ENCODE data around the gene CP. TPM values are rescaled to one million over a fixed set of nuclear protein-coding genes. Genes with fewer than 3 reads are reported as not detected.
A peak's percentile ranks its signal among the peaks of the same experiment; 100 is the strongest.

The CP gene
- total RNA-seq, 2 experiments from 2014 or later = not detected

- ChIA-PET POLR2A (interaction anchor here (0.6 kb wide), 1 partner anchor 350 kb away, joined by 3 read pairs; no protein-coding TSS in a partner anchor), CTCF (interaction anchor here (1.0 kb wide), 1 partner anchor 11 kb away, joined by 3 read pairs; no protein-coding TSS in a partner anchor)
- H3K4me3 Mint-ChIP-seq = no peak overlapping the region
- no peak overlapping the region for H3K27ac Mint-ChIP-seq
- peaks cover 20% of the 10 kb centered on the region for H3K4me1 Mint-ChIP-seq (ENCODE audit: low read depth)
- intact Hi-C loops (cut with micrococcal nuclease) = loop anchor here (2.0 kb wide), 1 partner anchor 30 kb away; no protein-coding TSS in a partner anchor
- DNase-seq (no peak), ATAC-seq (no peak)
- no peaks in the 10 kb centered on the region for H3K36me3 Mint-ChIP-seq (ENCODE audit: low read depth)
- peaks cover 10% of the 10 kb centered on the region for H3K27me3 Mint-ChIP-seq
- no peaks in the 10 kb centered on the region for H3K9me3 Mint-ChIP-seq
- no peak for TF ChIP-seq CTCF (IDR thresholded peaks at IDR 0.05)
These were observed 29.6 kb upstream of the CP start for GRCh38 chr3:149251186-149251585.

GRCh38 chr3:149247929-149248691 lies 26.5 kb upstream of the CP start:
- intact Hi-C loops (cut with micrococcal nuclease) = no loop called here
- ChIA-PET CTCF (no interaction called here), POLR2A (no interaction called here)
- peaks cover 5% of the 10 kb centered on the region for H3K27me3 Mint-ChIP-seq
- peak overlapping the region; percentile 71 for H3K27ac Mint-ChIP-seq
- no peak for TF ChIP-seq CTCF (IDR thresholded peaks at IDR 0.05)
- peak; percentile 81 for DNase-seq
- peaks cover 33% of the 10 kb centered on the region for H3K4me1 Mint-ChIP-seq (ENCODE audit: low read depth)
- H3K9me3 Mint-ChIP-seq = no peaks in the 10 kb centered on the region
- peak overlapping the region; percentile 20 for H3K4me3 Mint-ChIP-seq
- ATAC-seq = peak; percentile 86
- no peaks in the 10 kb centered on the region for H3K36me3 Mint-ChIP-seq (ENCODE audit: low read depth)

- Mint-ChIP-seq H3K9me3 (no peaks in the 10 kb centered on the region), H3K4me1 (ENCODE audit: low read depth) (peaks cover 33% of the 10 kb centered on the region), H3K27me3 (peaks cover 5% of the 10 kb centered on the region), H3K36me3 (ENCODE audit: low read depth) (no peaks in the 10 kb centered on the region), H3K27ac (no peak overlapping the region), H3K4me3 (no peak overlapping the region)
- no peak for TF ChIP-seq CTCF (IDR thresholded peaks at IDR 0.05)
- POLR2A ChIA-PET = no interaction called here
- no peak for ATAC-seq
- intact Hi-C loops (cut with micrococcal nuclease) = no loop called here
- DNase-seq = no peak
- CTCF ChIA-PET = no interaction called here
These were observed 25.5 kb upstream of the CP start for GRCh38 chr3:149247008-149247710.

GRCh38 chr3:149245738-149246451 lies 24.3 kb upstream of the CP start:
- DNase-seq (no peak), ATAC-seq (peak; percentile 55)
- H3K4me1 Mint-ChIP-seq (ENCODE audit: low read depth) = peaks cover 33% of the 10 kb centered on the region
- CTCF ChIA-PET = interaction anchor here (1.3 kb wide), 2 partner anchors 17 to 290 kb away, joined by 3 to 8 read pairs; no protein-coding TSS in a partner anchor
- H3K36me3 Mint-ChIP-seq (ENCODE audit: low read depth) = no peaks in the 10 kb centered on the region
- POLR2A ChIA-PET = interaction anchor here (0.5 kb wide), 1 partner anchor 297 kb away, joined by 3 read pairs; no protein-coding TSS in a partner anchor
- H3K27ac Mint-ChIP-seq = no peak overlapping the region
- intact Hi-C loops (cut with micrococcal nuclease) = no loop called here
- no peaks in the 10 kb centered on the region for H3K9me3 Mint-ChIP-seq
- H3K27me3 Mint-ChIP-seq = peaks cover 4% of the 10 kb centered on the region
- H3K4me3 Mint-ChIP-seq = peak overlapping the region; percentile 45
- TF ChIP-seq CTCF (IDR thresholded peaks at IDR 0.05) = no peak
